Stimulated activated naive B cell treated with anti-CD40 and anti-IgM and Interleukin-4, amounts not matched to agents 10 μg/mL and 1 μg/mL and 100 μg/mL, for 72 hours (primary cell): ENCODE results near the gene COX8A.
"Not testable (repeated sequence)": the region's sequence is repeated elsewhere in the genome, so short reads cannot be mapped to it uniquely, and the experiment has no call there.

Experiments
- ATAC-seq, 2 donors: fragments of 150-1000 bp; cut with Tn5 transposase; replicated peaks; 2 replicates each; pipeline ENCODE4 v1.10.0; 2021; ENCODE audit warnings: moderate library complexity in 1 of 2
- DNase-seq: peaks from one replicate; pipeline ENCODE4 v3.0.0; 2021
- H3K27ac Mint-ChIP-seq: one replicate; pipeline ENCODE4 v1.8.0; 2022; ENCODE audit warnings: mild to moderate bottlenecking, mixed read lengths
- H3K27me3 Mint-ChIP-seq, 2 donors: one replicate each; pipeline ENCODE4 v1.8.0; 2022; ENCODE audit warnings: mixed read lengths in 2 of 2
- H3K36me3 Mint-ChIP-seq, 2 donors: one replicate each; pipeline ENCODE4 v1.8.0; 2022; ENCODE audit warnings: mixed read lengths in 2 of 2, mild to moderate bottlenecking in 1 of 2
- H3K4me1 Mint-ChIP-seq, 2 donors: one replicate each; pipeline ENCODE4 v1.8.0; 2022; ENCODE audit warnings: mixed read lengths in 2 of 2, mild to moderate bottlenecking in 1 of 2
- H3K4me3 Mint-ChIP-seq, 2 donors: one replicate each; pipeline ENCODE4 v1.8.0; 2022; ENCODE audit warnings: mild to moderate bottlenecking in 2 of 2, mixed read lengths in 2 of 2, moderate library complexity in 1 of 2
- H3K9me3 Mint-ChIP-seq, 2 donors: one replicate each; pipeline ENCODE4 v1.8.0; 2022; ENCODE audit warnings: mixed read lengths in 2 of 2, mild to moderate bottlenecking in 1 of 2

COX8A gene

DNA sequence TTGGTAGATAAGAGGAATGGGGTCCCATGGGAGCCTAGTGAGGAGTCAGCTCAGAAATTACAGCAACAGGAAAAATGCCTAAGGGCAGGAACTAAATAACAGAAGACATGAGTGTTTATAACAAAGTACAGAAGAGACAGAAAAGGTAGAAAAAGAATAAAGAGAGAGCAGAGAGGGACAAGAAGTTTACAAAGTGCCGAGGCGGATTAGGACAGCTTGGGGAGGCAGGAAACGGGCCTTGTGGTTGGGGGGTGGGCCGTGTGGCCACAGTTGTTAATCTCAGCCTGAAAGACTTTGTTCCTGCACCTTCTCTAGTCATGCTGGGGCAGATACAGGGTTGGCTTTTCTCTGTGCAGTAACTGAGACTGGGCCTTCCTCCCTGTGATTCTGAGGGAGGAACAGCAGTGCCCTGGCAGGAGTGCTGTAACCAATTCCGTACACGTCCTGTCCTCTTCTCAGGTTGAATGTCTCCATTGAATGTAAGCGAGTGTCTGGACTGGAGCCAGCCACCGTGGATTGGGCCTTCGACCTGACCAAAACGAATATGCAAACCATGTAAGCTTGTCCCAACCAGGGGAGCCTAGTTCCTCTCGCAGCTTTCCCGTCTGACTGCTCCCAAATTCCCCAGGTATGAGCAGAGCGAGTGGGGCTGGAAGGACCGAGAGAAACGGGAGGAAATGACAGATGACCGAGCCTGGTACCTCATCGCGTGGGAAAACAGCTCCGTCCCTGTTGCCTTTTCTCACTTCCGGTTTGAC, 22.5 kb upstream of the COX8A start:
- peaks cover 44 to 51% of the 10 kb centered on the region in 2 donors for H3K36me3 Mint-ChIP-seq
- peak in 1 of 2 donors; percentile 39 for ATAC-seq
- no peaks in the 10 kb centered on the region for H3K9me3 Mint-ChIP-seq
- no peak overlapping the region for H3K4me3 Mint-ChIP-seq
- H3K4me1 Mint-ChIP-seq = peaks cover 9 to 17% of the 10 kb centered on the region in 2 donors
- H3K27me3 Mint-ChIP-seq = no peaks in the 10 kb centered on the region
- H3K27ac Mint-ChIP-seq = no peak overlapping the region
- DNase-seq = no peak

DNA sequence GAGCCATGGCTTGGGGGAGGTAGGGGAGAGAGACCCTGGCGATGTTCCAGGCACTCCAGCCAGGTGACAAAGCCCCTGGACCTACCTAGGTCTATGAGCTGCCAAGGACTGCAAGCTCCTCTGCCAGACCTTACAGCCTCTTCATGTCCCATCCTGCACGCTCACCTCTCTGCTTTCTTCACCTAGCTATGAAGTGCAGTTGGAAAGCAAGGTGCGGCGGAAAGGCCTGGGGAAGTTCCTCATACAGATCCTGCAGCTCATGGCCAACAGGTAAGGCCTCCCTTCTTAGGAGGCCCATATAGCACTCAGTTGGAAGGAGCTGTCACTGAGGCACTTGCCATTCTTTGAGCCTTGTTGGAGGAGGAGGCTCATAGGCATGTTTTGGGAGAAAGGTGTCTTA, 21.9 kb upstream of the COX8A start:
- no peak overlapping the region for H3K27ac Mint-ChIP-seq
- no peak overlapping the region for H3K4me3 Mint-ChIP-seq
- no peak for ATAC-seq

DNA sequence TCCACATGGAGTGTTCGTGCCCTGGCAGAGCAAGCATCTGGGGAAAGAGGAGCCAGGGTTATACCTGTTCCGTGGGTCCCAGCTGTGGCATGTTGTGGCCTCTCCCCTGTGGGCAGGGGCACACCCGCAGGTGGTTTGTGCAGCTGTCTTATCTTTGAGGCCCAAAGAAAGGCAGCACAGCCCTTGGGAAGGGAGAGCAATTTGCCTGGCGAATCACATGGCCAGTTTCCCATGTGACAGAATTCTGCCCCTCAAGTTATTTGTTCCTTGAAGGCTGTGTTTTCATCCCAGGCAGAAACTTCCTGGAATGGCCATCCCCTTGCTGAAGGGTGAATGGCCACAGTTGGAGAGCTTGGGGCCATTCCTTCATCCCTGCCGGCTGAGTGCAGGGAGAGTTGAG, 16.4 kb upstream of the COX8A start:
- DNase-seq (no peak), ATAC-seq (no peak)
- Mint-ChIP-seq H3K4me1 (peaks cover 0 to 4% of the 10 kb centered on the region in 2 donors), H3K27ac (no peak overlapping the region), H3K4me3 (no peak overlapping the region), H3K36me3 (peaks cover 28 to 35% of the 10 kb centered on the region in 2 donors), H3K9me3 (no peaks in the 10 kb centered on the region), H3K27me3 (no peaks in the 10 kb centered on the region)

More for the DNA sequence above, 21.9 kb upstream of the COX8A start:
- no peak for DNase-seq
- peaks cover 44 to 48% of the 10 kb centered on the region in 2 donors for H3K36me3 Mint-ChIP-seq
- no peaks in the 10 kb centered on the region for H3K27me3 Mint-ChIP-seq
- no peaks in the 10 kb centered on the region for H3K9me3 Mint-ChIP-seq
- peaks cover 9 to 17% of the 10 kb centered on the region in 2 donors for H3K4me1 Mint-ChIP-seq

DNA sequence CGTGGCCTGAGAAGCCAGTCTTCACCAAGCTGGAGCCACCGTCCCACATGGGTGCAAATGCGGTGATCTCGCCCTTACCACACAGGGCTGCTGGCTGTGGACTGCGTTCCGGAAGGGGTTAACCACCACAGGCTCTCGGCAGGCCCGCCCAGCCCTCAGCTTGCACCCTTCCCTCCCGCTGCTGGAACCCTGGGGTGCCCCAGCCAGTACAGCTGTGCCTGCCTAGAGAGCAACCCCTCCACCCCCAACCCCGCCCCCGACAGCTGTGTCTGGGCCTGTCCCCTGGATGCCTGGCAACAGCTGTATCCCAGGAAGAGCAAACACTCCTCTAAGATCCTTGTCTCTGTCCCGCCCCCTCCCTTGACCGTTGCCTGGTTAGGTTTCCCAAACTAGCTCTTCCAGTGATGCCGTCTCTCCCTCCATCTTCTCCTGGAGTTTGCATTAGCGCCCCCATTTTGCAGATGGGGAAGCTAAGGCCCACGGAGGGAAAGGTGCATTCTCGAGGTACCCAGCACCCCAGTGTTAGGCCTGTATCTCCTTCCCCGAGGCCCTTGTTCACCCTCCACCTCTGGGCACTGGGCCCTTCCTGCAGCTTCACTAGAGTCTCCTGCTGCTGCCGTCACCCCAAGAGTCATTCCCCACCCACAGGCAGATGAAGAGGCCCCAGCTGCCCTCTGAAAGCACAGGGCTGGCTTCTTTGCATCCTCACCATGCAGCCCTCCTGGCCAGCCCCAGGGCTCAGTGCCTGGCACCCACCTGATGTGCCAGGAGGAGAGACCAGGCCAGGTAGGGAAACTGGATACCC, 12.6 kb upstream of the COX8A start:
- peaks cover 0 to 4% of the 10 kb centered on the region in 2 donors for H3K4me1 Mint-ChIP-seq
- DNase-seq (no peak), ATAC-seq (peak; percentile 14 to 27)
- no peak overlapping the region for H3K4me3 Mint-ChIP-seq
- H3K9me3 Mint-ChIP-seq = no peaks in the 10 kb centered on the region
- H3K27me3 Mint-ChIP-seq = peaks cover 0 to 3% of the 10 kb centered on the region in 2 donors
- peak overlapping the region; percentile 31 for H3K27ac Mint-ChIP-seq
- H3K36me3 Mint-ChIP-seq = peaks cover 3 to 4% of the 10 kb centered on the region in 2 donors

DNA sequence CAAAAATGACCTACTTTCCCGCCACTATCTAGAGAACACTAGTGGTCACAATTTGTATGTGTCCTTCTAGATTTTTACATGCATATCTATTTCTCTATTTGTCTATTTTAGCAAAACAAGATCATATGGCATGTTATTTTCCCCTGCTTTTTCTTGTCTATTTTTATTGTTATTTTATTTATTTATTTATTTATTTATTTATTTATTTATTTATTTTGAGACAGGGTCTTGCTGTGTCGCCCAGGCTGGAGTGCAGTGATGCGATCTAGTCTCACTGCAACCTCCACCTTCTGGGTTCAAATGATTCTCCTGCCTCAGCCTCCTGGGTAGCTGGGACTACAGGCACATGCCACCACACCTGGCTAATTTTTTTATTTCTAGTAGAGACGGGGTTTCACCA, 10.5 kb upstream of the COX8A start:
- H3K27me3 Mint-ChIP-seq, H3K27ac Mint-ChIP-seq, ATAC-seq, H3K9me3 Mint-ChIP-seq, H3K4me3 Mint-ChIP-seq, H3K4me1 Mint-ChIP-seq, H3K36me3 Mint-ChIP-seq, DNase-seq: not testable (repeated sequence)

DNA sequence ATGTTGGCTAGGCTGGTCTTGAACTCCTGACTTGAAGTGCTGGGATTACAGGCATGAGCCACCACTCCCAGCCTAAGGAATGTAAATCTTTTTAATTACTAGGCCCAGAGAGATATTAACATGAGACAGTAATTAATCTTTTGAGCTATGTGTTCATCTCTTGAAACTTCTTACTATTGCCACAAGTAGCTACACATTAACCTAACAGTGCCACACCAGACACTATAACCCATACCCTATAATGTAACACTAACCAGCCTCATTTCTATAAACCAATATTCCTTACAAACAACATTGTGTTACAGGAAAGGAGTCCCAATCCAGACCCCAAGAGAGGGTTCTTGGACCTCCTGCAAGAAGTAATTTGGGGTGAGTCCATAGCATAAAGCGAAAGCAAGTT, 8.0 kb upstream of the COX8A start:
- Mint-ChIP-seq H3K4me1 (peaks cover 0 to 4% of the 10 kb centered on the region in 2 donors), H3K27ac (no peak overlapping the region), H3K4me3 (no peak overlapping the region), H3K36me3 (no peaks in the 10 kb centered on the region), H3K27me3 (peaks cover 5 to 7% of the 10 kb centered on the region in 2 donors), H3K9me3 (no peaks in the 10 kb centered on the region)
- ATAC-seq (no peak), DNase-seq (no peak)

DNA sequence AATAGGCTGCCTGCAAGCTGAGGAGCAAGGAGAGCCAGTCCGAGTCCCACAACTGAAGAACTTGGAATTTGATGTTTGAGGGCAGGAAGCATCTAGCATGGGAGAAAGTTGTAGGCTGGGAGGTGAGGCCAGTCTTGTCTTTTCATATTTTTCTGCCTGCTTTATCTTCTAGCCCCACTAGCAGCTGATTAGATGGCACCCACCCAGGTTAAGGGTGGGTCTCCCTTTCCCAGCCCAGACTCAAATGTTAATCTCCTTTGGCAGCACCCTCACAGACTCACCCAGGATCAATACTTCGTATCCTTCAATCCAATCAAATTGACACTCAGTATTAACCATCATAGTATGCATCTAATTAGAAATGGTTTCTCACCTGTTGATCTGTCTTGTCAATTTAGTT, 5.0 kb upstream of the COX8A start:
- ATAC-seq (no peak), DNase-seq (no peak)
- no peaks in the 10 kb centered on the region for H3K9me3 Mint-ChIP-seq
- H3K4me3 Mint-ChIP-seq = no peak overlapping the region
- H3K27me3 Mint-ChIP-seq = peaks cover 5 to 7% of the 10 kb centered on the region in 2 donors
- peaks cover 3 to 5% of the 10 kb centered on the region in 2 donors for H3K4me1 Mint-ChIP-seq
- H3K36me3 Mint-ChIP-seq = peaks cover under 1 to 1% of the 10 kb centered on the region in 2 donors
- H3K27ac Mint-ChIP-seq = no peak overlapping the region

DNA sequence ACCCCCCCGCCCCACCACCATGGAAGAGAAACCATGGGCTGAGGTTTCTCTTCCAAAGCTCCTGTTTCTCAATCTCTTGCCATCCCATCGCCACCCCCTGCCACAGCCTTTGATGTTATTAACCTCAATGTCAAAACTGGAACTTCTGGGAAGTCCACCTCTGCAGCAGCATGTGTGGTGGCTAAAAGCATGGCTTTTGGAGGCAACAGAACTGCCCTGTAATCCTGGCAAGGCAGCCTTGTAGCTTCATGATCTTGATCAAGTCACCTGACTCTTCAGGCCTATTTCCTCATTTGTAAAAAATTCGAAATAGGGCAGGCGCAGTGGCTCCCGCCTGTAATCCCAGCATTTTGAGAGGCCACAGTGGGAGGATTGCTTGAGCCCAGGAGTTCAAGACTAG, 3.5 kb upstream of the COX8A start:
- Mint-ChIP-seq H3K4me1 (peaks cover 6 to 10% of the 10 kb centered on the region in 2 donors), H3K4me3 (no peak overlapping the region), H3K9me3 (no peaks in the 10 kb centered on the region), H3K36me3 (peaks cover 4 to 9% of the 10 kb centered on the region in 2 donors), H3K27ac (no peak overlapping the region), H3K27me3 (peaks cover 4 to 5% of the 10 kb centered on the region in 2 donors)
- ATAC-seq = no peak
- DNase-seq = no peak

DNA sequence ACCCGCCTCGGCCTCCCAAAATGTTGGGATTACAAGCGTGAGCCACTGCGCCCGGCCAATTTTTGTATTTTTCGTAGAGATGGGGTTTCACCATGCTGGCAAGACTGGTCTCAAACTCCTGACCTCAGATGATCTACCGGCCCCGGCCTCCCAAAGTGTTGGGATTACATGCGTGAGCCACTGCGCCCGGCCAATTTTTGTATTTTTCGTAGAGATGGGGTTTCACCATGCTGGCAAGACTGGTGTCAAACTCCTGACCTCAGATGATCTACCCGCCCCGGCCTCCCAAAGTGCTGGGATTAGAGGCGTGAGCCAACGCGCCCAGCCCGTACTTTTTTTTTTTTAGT, 535 bp upstream of the COX8A start:
- peak overlapping the region; percentile 100 for H3K4me3 Mint-ChIP-seq
- peaks cover 16 to 23% of the 10 kb centered on the region in 2 donors for H3K36me3 Mint-ChIP-seq
- peak overlapping the region; percentile 88 for H3K27ac Mint-ChIP-seq
- not testable (repeated sequence) for H3K27me3 Mint-ChIP-seq, DNase-seq, ATAC-seq, H3K9me3 Mint-ChIP-seq
- H3K4me1 Mint-ChIP-seq = peaks cover 18 to 33% of the 10 kb centered on the region in 2 donors

DNA sequence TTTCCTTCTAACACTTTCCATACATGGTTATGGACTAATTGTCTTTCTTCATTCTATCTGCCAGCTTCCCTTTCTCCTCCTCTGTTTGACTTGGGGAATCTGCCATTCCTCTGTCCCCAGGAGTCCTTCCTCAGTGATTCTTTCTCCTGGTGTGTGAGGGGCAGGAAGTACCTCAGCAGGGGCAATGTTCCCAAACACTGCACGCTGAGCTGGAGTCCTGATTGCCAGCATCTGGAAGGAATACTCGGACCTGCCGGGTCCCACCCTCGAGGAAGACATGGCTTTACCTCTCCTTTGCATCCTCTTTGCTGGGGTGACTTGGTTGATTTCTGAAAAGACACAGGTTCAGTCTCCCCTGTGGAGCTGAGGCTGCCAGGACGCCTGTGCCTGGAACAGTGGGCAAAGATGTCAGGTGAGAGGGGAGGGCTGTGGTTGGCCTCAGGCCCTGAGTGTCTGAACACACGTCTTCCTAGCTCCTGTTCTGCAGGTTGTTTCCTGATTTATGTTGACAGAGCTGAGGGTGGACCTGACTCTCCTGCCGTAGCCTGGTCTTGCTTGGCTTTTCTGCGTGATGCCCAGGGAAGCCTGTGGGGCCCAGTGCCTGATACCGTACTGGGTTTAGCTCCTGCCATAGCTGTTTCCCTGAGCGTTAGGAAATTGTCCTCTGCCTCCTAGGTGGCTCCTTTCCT, 4.3 kb downstream of the COX8A start:
- H3K4me3 Mint-ChIP-seq = no peak overlapping the region

DNA sequence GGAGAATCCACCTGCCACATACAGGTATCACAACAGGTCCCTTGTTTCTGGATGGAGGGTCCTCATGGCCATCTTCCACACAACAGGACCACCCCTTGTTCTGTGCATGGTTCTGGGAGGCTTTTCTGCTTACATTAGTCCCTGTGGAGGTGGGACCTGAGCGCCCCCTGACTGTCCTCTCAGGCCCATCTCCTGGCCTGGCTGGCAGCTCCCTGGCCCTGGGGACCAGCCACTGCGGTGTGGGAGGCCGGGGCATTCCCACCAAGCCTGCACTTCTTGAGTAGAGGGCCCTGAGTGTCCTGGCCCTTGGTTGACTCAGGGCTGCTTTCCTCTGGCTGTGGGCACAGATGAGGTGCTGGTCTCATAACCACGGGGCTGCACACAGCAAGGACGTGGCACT, 5.0 kb downstream of the COX8A start:
- Mint-ChIP-seq H3K9me3 (no peaks in the 10 kb centered on the region), H3K4me3 (no peak overlapping the region), H3K27me3 (no peaks in the 10 kb centered on the region), H3K36me3 (peaks cover 18 to 33% of the 10 kb centered on the region in 2 donors), H3K4me1 (peaks cover 28 to 53% of the 10 kb centered on the region in 2 donors), H3K27ac (no peak overlapping the region)
- DNase-seq (no peak), ATAC-seq (no peak)

More for the DNA sequence above, 4.3 kb downstream of the COX8A start:
- DNase-seq (no peak), ATAC-seq (no peak)
- peaks cover 18 to 34% of the 10 kb centered on the region in 2 donors for H3K36me3 Mint-ChIP-seq
- H3K9me3 Mint-ChIP-seq = no peaks in the 10 kb centered on the region
- H3K27me3 Mint-ChIP-seq = no peaks in the 10 kb centered on the region
- no peak overlapping the region for H3K27ac Mint-ChIP-seq
- H3K4me1 Mint-ChIP-seq = peaks cover 28 to 58% of the 10 kb centered on the region in 2 donors

DNA sequence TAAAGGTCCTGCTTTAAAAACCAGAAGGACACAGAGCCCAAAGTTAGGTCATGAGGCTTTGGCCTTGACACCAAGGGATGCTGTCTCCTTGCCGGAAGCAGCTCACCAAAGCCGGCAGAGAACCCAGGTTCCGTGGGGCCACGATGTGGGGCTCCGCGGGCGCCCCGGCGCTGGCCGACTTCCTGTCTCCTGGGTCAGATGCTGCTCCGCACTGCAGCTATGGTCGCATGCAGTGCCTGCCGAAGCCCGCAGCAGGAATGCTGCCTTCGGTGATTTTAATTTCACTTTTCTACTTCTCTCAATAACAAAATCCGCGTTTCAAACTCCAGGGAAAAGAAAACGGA, 11.4 kb downstream of the COX8A start:
- ATAC-seq (peak; percentile 81 to 82), DNase-seq (peak; percentile 60)
- Mint-ChIP-seq H3K9me3 (no peaks in the 10 kb centered on the region), H3K27ac (peak overlapping the region; percentile 99), H3K27me3 (no peaks in the 10 kb centered on the region), H3K36me3 (peaks cover 19 to 32% of the 10 kb centered on the region in 2 donors), H3K4me1 (peaks cover 30 to 55% of the 10 kb centered on the region in 2 donors), H3K4me3 (peak overlapping the region; percentile 95 to 99)

DNA sequence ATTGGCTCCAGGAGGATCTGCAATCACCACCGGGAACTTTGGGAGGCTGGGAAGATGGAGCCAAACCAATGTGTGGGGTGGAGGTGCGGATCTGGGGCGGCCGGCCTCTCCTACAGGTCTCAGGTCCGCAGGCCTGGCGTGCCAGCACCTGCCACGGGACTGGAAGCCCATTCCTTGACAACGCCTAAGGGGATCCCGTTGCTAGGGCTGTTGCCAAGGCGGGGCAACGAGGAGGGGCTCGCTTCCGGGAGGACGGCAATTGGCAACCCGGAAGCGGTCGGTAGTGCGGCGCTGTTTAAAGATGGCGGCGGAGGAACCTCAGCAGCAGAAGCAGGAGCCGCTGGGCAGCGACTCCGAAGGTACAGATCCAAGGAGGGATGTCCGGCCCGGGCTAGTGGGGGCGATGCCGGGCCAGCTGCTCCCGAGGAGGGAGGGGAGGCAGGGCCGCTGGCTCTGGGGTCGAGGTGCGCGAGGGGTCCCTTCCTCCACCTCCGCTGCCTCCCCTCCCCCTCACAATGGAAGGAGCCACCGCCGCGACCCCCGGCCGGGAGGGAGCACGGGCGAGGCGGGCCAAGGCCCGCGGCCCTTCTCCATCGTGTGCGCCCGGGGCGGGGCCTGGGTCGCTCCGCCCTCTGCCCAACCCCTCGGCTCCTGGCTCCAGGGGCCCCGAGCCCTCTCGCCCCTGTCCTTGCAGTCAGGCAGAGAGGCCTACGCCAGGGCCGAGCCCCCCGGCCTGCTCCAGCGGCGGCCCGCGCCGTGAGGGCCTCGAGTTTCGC, 11.9 kb downstream of the COX8A start, which contains the start of gene OTUB1:
TSS of gene OTUB1 (plus strand) at position 283 of the 776 bp plus-strand sequence. CDS start at position 302, 19 bp downstream.
- DNase-seq (peak; percentile 82), ATAC-seq (peak; percentile 94 to 95)
- Mint-ChIP-seq H3K4me1 (peaks cover 28 to 52% of the 10 kb centered on the region in 2 donors), H3K27me3 (no peaks in the 10 kb centered on the region), H3K27ac (peak within 1 kb of the TSS; percentile 99), H3K9me3 (no peaks in the 10 kb centered on the region), H3K4me3 (peak within 1 kb of the TSS; percentile 95 to 99), H3K36me3 (peaks cover 22 to 35% of the 10 kb centered on the region in 2 donors)
